Right lobe of liver (tissue), 6 donors: ENCODE measurements around the gene FBXO31. TPM values are rescaled to one million over a fixed set of nuclear protein-coding genes. Genes with fewer than 3 reads are reported as not detected.

Experiments used
- ATAC-seq, 4 donors: fragments of 200-7000 bp; cut with Tn5 transposase; one replicate each; pipeline ENCODE4 v1.9.1; 2020; ENCODE audit warnings: mild to moderate bottlenecking in 4 of 4, moderate library complexity in 4 of 4
- DNase-seq, 3 donors: peaks; one replicate each; pipeline ENCODE4 v3.0.0-alpha.2; 2020
- H3K27ac ChIP-seq, 3 donors: fragments of 200-600 bp; one replicate each; pipeline ENCODE4 v1.8.0; 2022
- H3K27me3 ChIP-seq, 2 donors: fragments of 200-600 bp; one replicate each; pipeline ENCODE4 v1.8.0; 2022
- H3K36me3 ChIP-seq, 4 donors: fragments of 200-600 bp; sonication (generic) in 1 of 4; one replicate each; pipeline versions ENCODE4 v1.5.1 to v1.8.0; 2017 to 2022; ENCODE audit warnings: control low read depth in 1 of 4
- H3K4me1 ChIP-seq, 4 donors: fragments of 200-600 bp; sonication (generic) in 1 of 4; one replicate each; pipeline versions ENCODE4 v1.5.1 to v1.8.0; 2017 to 2022; ENCODE audit warnings: control low read depth in 1 of 4
- H3K4me3 ChIP-seq, 3 donors: fragments of 200-600 bp; one replicate each; pipeline ENCODE4 v1.8.0; 2022
- H3K9me3 ChIP-seq, 4 donors: fragments of 200-600 bp; sonication (generic) in 1 of 4; one replicate each; pipeline versions ENCODE4 v1.5.1 to v1.8.0; 2017 to 2022; ENCODE audit warnings: control low read depth in 1 of 4
- CTCF ChIP-seq, 4 donors: fragments of 200-600 bp in 3 of 4; fragments of 450-650 bp in 1 of 4; IDR thresholded peaks; one replicate each; pipeline versions ENCODE4 v1.5.1 to v1.8.0; 2016 to 2022; ENCODE audit warnings: antibody characterized with exemption in 4 of 4, mild to moderate bottlenecking in 2 of 4
- POLR2A ChIP-seq: fragments of 450-650 bp; IDR thresholded peaks from one replicate; pipeline ENCODE4 v1.6.1; 2017; ENCODE audit warnings: antibody characterized with exemption, mild to moderate bottlenecking
- WGBS: methylation state at CpG from one replicate; pipeline ENCODE4 v1.1.6; 2018; ENCODE audit warnings: low coverage, low lambda C conversion rate; ENCODE audit not compliant: insufficient coverage; ENCODE audit errors: missing lambda C conversion rate; 5-methylcytosine and 5-hydroxymethylcytosine counted together
- intact Hi-C, 2 donors: fragments of 100-400 bp; cut with DNase I; formaldehyde crosslinking; loops; one replicate each; pipeline versions ENCODE4 v1.11.2 to v1.14.1; 2022
- total RNA-seq, 6 experiments: library from RNA; depleted of rRNA in 2 of 6; stranded (reverse); fragments of >200 nt in 2 of 6; fragmentation: NEBNext Ultra II Directional in 3 of 6; extraction: Animal tissue kit (Norgen Biotek cat#: 25700) in 3 of 6; gene quantifications; one replicate each; pipeline versions ENCODE4 v1.1.0 to v1.2.4, GENCODE V29; 2016 to 2023
- donor health status: DM: no; HTN: yes; CAD: no.
- donor health status: DM: no; HTN: no; CAD: no.
- donor health status: DM: no; HTN: no; CAD: no.
- donor health status: DM: no; HTN: yes; CAD: no.
- donor health status: DM: no; HTN: yes; CAD: no.

Gene FBXO31
- total RNA-seq, 6 experiments from 2014 or later: 20.6 to 56.9 (median 31.1) TPM

DNA sequence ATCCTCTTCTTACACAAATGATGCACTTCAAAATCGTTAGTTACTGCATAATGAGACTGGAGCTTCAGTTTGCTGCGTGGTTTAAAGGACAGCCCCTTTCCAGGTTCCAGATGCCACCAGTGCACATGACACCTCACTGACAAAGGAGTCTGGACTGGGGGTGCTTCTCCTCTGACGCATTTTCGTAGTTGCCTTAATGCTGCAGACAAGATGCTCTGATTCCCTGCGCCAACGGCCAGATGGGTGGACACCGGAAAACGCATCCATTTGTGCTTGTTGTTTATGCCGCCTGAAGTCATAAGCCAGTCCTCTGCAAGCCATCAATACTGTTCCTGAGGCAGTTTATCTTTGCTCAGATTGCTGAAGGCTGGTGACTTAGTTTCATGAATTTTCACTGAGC lies 16.0 kb downstream of the FBXO31 start:
- H3K27ac ChIP-seq: no peak overlapping the region
- no peaks in the 10 kb centered on the region for H3K27me3 ChIP-seq
- H3K36me3 ChIP-seq: peaks cover 0 to 5% (median 0%) of the 10 kb centered on the region in 4 donors
- WGBS: no CpG with 5 or more reads among the region's 9 CpGs
- no peak overlapping the region for H3K4me3 ChIP-seq
- ATAC-seq (no peak), DNase-seq (no peak)
- intact Hi-C loops: no loop called here
- no peaks in the 10 kb centered on the region for H3K9me3 ChIP-seq
- H3K4me1 ChIP-seq: peaks cover 0 to 18% (median 2%) of the 10 kb centered on the region in 4 donors
- no peak for TF ChIP-seq POLR2A
- TF ChIP-seq CTCF (IDR thresholded peaks at IDR 0.05): no peak

DNA sequence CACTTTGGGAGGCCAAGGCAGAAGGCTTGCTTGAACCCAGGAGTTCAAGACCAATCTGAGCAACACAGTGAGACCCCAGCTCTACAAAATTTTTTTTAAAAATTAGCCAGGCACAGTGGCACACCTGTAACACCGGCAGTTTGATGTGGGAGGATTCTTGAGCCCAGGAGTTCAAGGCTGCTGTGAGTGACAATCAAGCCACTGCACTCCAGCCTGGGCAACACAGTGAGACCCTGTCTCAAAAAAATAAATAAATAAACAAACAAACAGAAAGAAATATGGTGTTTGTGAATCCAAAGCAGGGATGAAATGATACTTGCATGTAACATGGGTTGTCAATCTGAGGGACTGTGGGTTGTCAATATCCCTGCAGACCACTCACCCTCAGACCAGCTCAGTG lies 16.6 kb downstream of the FBXO31 start:
- intact Hi-C loops: no loop called here
- DNase-seq (no peak), ATAC-seq (no peak)
- TF ChIP-seq POLR2A (no peak), CTCF (IDR thresholded peaks at IDR 0.05) (no peak)
- Histone ChIP-seq H3K9me3 (no peaks in the 10 kb centered on the region), H3K27ac (no peak overlapping the region), H3K4me3 (no peak overlapping the region), H3K27me3 (no peaks in the 10 kb centered on the region), H3K36me3 (peaks cover 0 to 8% (median 2%) of the 10 kb centered on the region in 4 donors), H3K4me1 (peaks cover 0 to 18% (median 2%) of the 10 kb centered on the region in 4 donors)
- WGBS: 56% methylated on average over 1 of the region's 1 CpG

DNA sequence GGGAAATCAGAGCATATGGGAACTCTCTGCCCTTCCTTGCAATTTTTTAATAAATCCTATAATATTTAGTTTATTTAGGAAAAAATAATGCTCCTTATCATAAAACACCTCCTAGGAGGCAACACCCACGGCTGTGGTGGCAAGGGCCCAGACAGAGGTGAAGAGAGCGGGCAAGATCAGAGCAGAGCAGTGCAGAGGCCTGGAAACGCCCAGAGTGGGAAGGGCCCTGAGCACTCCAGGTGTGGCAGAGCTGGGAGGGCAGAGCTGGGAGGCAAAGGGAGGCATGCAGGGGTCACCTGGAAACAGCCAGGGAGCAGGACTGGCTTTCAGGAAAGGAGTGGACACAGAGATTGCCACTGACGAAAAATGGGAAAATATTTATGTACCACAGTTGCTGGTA lies 17.3 kb downstream of the FBXO31 start:
- TF ChIP-seq CTCF (IDR thresholded peaks at IDR 0.05) (no peak), POLR2A (no peak)
- DNase-seq (no peak), ATAC-seq (peak in 1 of 4 donors; percentile 12)
- intact Hi-C loops: no loop called here
- Histone ChIP-seq H3K36me3 (peaks cover 0 to 14% (median 5%) of the 10 kb centered on the region in 4 donors), H3K4me3 (no peak overlapping the region), H3K4me1 (peaks cover 0 to 18% (median 2%) of the 10 kb centered on the region in 4 donors), H3K27ac (no peak overlapping the region), H3K9me3 (no peaks in the 10 kb centered on the region), H3K27me3 (no peaks in the 10 kb centered on the region)
- 82% methylated on average over 3 of the region's 4 CpGs for WGBS

- Histone ChIP-seq H3K27me3 (no peaks in the 10 kb centered on the region), H3K36me3 (peaks cover 0 to 19% (median 7%) of the 10 kb centered on the region in 4 donors), H3K27ac (no peak overlapping the region), H3K9me3 (no peaks in the 10 kb centered on the region), H3K4me3 (no peak overlapping the region), H3K4me1 (peaks cover 0 to 18% (median 2%) of the 10 kb centered on the region in 4 donors)
- TF ChIP-seq POLR2A: no peak
- TF ChIP-seq CTCF (IDR thresholded peaks at IDR 0.05): no peak
- intact Hi-C loops: no loop called here
- DNase-seq (peak in 1 of 3 donors; percentile 43), ATAC-seq (no peak)
- 74% methylated on average over 8 of the region's 13 CpGs for WGBS
These were observed 18.4 kb downstream of the FBXO31 start for GRCh38 chr16:87365021-87365713.
